HG03066 (cell line): Measurements from ENCODE around the gene ZW10.
"Not testable (repeated sequence)": the region's sequence is repeated elsewhere in the genome, so short reads cannot be mapped to it uniquely, and the experiment has no call there.

Experiments
- ATAC-seq: cut with Tn5 transposase; IDR thresholded peaks from one replicate; pipeline ENCODE4 v1.9.1; 2021; ENCODE audit warnings: low read depth; ENCODE audit not compliant: unreplicated experiment

Gene ZW10

GRCh38 chr11:113764527-113765219 lies 8.8 kb downstream of the ZW10 start:
- ATAC-seq, result no peak

- ATAC-seq, result not testable (repeated sequence)
Observed at GRCh38 chr11:113763040-113763439, 10.5 kb downstream of the ZW10 start.

- ATAC-seq, result no peak
Observed at GRCh38 chr11:113760241-113760640, 13.3 kb downstream of the ZW10 start.

- no peak for ATAC-seq
Observed at GRCh38 chr11:113752932-113753331, 20.6 kb downstream of the ZW10 start.

- no peak for ATAC-seq
Observed at GRCh38 chr11:113736323-113736722, 37.2 kb downstream of the ZW10 start.

- no peak for ATAC-seq
Observed at GRCh38 chr11:113732092-113732491, 41.4 kb downstream of the ZW10 start.

- ATAC-seq, result no peak
Observed at GRCh38 chr11:113730887-113731726, 42.4 kb downstream of the ZW10 start.

GRCh38 chr11:113729456-113729855 lies 44.0 kb downstream of the ZW10 start:
- no peak for ATAC-seq

GRCh38 chr11:113728814-113729213 lies 44.7 kb downstream of the ZW10 start:
- ATAC-seq, result no peak

- ATAC-seq, result no peak
Observed at GRCh38 chr11:113725913-113726312, 47.6 kb downstream of the ZW10 start.

- no peak for ATAC-seq
Observed at GRCh38 chr11:113725407-113725806, 48.1 kb downstream of the ZW10 start.

- no peak for ATAC-seq
Observed at GRCh38 chr11:113724778-113725177, 48.7 kb downstream of the ZW10 start.

GRCh38 chr11:113723787-113724186 lies 49.7 kb downstream of the ZW10 start:
- ATAC-seq, result no peak

- no peak for ATAC-seq
Observed at GRCh38 chr11:113722934-113723333, 50.6 kb downstream of the ZW10 start.

- ATAC-seq, result no peak
Observed at GRCh38 chr11:113722221-113722620, 51.3 kb downstream of the ZW10 start.

GRCh38 chr11:113721462-113722066 lies 51.9 kb downstream of the ZW10 start:
- no peak for ATAC-seq

GRCh38 chr11:113720478-113720877 lies 53.0 kb downstream of the ZW10 start:
- not testable (repeated sequence) for ATAC-seq

- ATAC-seq, result no peak
Observed at GRCh38 chr11:113715882-113716625, 57.4 kb downstream of the ZW10 start.

- ATAC-seq, result no peak
Observed at GRCh38 chr11:113715273-113715672, 58.2 kb downstream of the ZW10 start.

- ATAC-seq, result no peak
Observed at GRCh38 chr11:113710989-113711388, 62.5 kb downstream of the ZW10 start.
